GM12864 (cell line): ENCODE data around the gene THEMIS.
"Not testable (repeated sequence)": the region's sequence is repeated elsewhere in the genome, so short reads cannot be mapped to it uniquely, and the experiment has no call there.

ENCODE experiments used
- DNase-seq: peaks from one replicate; pipeline ENCODE4 v3.0.0-alpha.2; 2011; ENCODE audit warnings: low read depth
- H3K4me3 ChIP-seq: 2 replicates; pipeline ENCODE4 v1.5.1; 2011; ENCODE audit warnings: mild to moderate bottlenecking, low read depth, low read length, control low read depth
- CTCF ChIP-seq: IDR thresholded peaks from 2 replicates; pipeline ENCODE4 v1.5.1; 2011; ENCODE audit warnings: low read depth, mild to moderate bottlenecking, moderate library complexity, low read length, control low read depth, inconsistent platforms; ENCODE audit errors: missing control alignments

THEMIS gene

DNA sequence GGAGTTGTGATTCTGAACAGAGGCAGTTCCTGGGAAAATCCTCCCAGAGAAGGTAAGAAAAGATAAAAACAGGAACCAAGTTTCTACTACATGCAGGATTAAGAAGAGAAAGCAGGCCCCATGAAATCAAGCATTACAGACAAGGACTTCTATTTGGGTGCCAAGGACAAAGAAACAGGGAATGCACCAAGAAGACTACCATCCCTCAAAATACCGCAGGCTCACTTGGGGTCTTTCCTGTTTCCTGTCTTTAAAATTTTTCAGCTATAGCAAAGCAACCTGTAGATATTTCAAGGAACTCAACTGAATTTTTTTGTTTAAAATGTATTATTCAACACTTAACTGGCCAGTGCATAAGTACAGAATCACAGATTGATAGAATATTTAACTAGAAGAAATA is 107.5 kb downstream of the THEMIS start:
- no peak for DNase-seq
- no peak for TF ChIP-seq CTCF
- H3K4me3 ChIP-seq = no peak overlapping the region

- no peak for TF ChIP-seq CTCF
- H3K4me3 ChIP-seq = no peak overlapping the region
- no peak for DNase-seq
Observed at GRCh38 chr6:127792616-127793015, 108.2 kb downstream of the THEMIS start.

- DNase-seq = no peak
- no peak overlapping the region for H3K4me3 ChIP-seq
- no peak for TF ChIP-seq CTCF
Observed at GRCh38 chr6:127791779-127792528, 108.9 kb downstream of the THEMIS start.

DNA sequence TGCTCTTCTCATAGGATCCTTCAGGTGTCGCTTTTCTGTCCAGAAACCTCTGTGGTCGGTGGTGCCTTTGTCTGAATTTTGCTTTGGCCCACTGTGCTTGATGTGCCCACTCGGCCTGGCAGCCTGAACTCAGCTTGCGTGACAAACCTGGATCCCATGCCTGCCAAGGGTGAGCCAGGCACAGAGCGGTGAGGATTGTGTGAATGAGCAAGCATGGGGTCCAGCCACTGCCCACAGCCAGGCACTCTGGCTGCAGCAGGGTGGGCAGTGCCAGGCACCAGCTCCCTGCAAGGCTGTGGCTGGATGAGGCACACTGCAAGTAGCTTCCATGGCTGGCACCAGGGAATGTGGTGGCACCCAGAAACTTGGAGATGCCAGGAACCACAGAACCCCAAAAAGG is 110.3 kb downstream of the THEMIS start:
- no peak for TF ChIP-seq CTCF
- no peak for DNase-seq
- H3K4me3 ChIP-seq = no peak overlapping the region

- TF ChIP-seq CTCF = no peak
- DNase-seq = no peak
- H3K4me3 ChIP-seq = no peak overlapping the region
Observed at GRCh38 chr6:127786109-127786508, 114.7 kb downstream of the THEMIS start.

DNA sequence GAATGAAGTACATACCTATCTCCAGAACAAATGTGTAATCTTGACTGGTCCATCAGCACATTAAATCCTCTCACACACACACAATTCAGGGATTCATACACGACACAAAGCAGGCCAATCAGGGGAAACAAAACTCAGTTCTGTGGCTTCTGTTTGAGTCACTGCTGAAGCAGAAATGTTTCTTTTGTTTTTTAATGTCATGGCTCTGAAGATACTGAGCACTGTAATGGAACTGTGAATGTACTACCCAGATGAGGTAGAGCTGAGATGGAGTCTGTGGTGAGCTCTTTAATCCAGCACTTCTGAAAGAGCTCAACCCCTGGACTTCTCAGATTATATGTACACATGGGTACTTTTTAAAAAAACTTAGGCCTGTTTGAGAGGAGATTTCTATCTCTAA is 116.4 kb downstream of the THEMIS start:
- no peak for DNase-seq
- TF ChIP-seq CTCF = no peak
- H3K4me3 ChIP-seq = no peak overlapping the region

- DNase-seq, H3K4me3 ChIP-seq: not testable (repeated sequence)
Observed at GRCh38 chr6:127781636-127782272, 119.1 kb downstream of the THEMIS start.
